ENCODE results near the gene C1QTNF5.
A peak's percentile ranks its signal among the peaks of the same experiment; 100 is the strongest.

C1QTNF5 gene

DNA sequence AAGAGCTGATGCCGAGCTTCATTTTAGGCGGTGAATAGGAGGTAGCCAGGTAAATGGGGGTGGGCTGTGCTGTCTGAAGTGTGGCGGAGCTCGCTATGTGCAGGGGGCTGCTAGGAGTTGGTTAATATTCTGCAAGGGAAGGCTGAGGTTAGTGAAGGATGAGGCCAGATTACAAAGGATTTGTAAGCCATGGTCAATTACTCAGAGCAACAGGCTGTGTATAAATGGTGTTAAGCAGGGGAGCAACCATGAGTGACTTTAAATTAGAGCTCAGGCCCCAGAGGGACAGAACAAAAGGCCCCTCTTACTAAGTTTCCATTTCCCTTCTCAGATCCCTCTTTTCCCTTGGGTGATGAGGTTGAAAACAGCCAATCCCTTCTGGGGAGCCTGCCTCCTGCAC lies 16.5 kb downstream of the C1QTNF5 start:
- no peak overlapping the region for H3K9ac ChIP-seq (ENCODE audit: low read depth in 1 of 2, low read length in 2 of 2)
- no peaks in the 10 kb centered on the region for H3K36me3 ChIP-seq (ENCODE audit: control insufficient read depth in 2 of 2, insufficient read depth in 2 of 2, low read length in 2 of 2)
- peaks cover 9 to 17% of the 10 kb centered on the region in 2 donors for H3K4me1 ChIP-seq (ENCODE audit: control insufficient read depth in 2 of 2, insufficient read depth in 2 of 2, low read length in 2 of 2)
- H3K4me3 ChIP-seq (ENCODE audit: low read length in 2 of 2) = no peak overlapping the region
- peaks cover 0 to 14% of the 10 kb centered on the region in 2 donors for H3K27me3 ChIP-seq (ENCODE audit: control insufficient read depth in 2 of 2, insufficient read depth in 2 of 2, low read length in 2 of 2)
- H3K9me3 ChIP-seq (ENCODE audit: control insufficient read depth in 2 of 2, low read length in 2 of 2) = no peaks in the 10 kb centered on the region
- H3K27ac ChIP-seq (ENCODE audit: low read depth in 2 of 2, low read length in 2 of 2) = no peak overlapping the region

DNA sequence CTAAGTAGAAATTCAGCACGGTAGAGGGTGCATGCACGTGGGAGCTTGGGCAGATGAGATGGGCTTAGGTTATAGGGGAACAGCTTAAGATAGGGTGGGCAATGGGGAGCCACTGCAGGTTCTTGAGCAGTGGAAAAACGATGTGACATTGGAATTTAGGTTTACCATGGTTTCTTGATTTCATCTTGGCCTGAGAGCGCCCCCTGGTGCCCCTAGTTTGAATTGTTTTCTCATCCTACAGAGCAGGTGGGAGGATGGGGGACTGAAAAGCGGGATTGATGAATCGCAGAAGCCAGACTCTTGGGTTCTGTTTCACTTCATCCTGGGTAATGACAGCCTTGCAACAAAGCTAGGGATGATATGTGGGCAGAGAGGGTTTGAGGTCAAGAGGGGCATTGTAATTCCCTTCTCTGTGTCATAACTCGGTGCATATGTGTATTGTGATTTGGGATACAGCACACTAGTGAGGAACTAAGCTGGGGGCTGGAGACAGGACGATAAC lies 17.1 kb downstream of the C1QTNF5 start:
- peaks cover 0 to 20% of the 10 kb centered on the region in 2 donors for H3K27me3 ChIP-seq (ENCODE audit: control insufficient read depth in 2 of 2, insufficient read depth in 2 of 2, low read length in 2 of 2)
- no peak overlapping the region for H3K9ac ChIP-seq (ENCODE audit: low read depth in 1 of 2, low read length in 2 of 2)
- no peaks in the 10 kb centered on the region for H3K36me3 ChIP-seq (ENCODE audit: control insufficient read depth in 2 of 2, insufficient read depth in 2 of 2, low read length in 2 of 2)
- H3K4me3 ChIP-seq (ENCODE audit: low read length in 2 of 2) = no peak overlapping the region
- H3K27ac ChIP-seq (ENCODE audit: low read depth in 2 of 2, low read length in 2 of 2) = no peak overlapping the region
- peaks cover 11 to 22% of the 10 kb centered on the region in 2 donors for H3K4me1 ChIP-seq (ENCODE audit: control insufficient read depth in 2 of 2, insufficient read depth in 2 of 2, low read length in 2 of 2)
- H3K9me3 ChIP-seq (ENCODE audit: control insufficient read depth in 2 of 2, low read length in 2 of 2) = no peaks in the 10 kb centered on the region

DNA sequence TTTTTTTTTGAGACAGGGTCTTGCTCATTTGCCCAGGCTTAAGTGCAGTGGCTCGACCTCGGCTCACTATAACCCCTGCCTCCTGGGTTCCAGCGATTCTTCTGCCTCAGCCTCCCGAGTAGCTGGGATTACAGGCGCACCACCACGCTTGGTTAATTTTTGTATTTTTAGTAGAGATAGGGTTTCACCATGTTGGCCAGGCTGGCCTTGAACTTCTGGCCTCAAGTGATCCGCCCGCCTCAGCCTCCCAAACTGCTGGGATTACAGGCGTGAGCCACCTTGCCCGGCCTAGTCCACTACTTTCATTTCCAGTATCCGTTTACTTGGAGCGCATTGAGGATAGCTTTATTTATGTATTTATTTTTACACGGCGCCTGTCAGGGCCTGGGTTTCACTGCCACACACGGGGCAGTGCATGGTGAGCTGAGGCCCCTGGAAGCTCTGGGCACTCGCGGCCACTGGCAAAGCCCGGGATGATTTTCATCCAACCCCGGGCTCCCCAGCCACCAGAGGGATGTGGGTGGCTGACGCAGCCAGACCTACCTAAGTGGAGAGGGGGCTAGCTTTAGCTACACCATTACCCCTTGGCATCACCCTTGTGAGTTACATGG lies 17.7 kb downstream of the C1QTNF5 start:
- H3K9ac ChIP-seq (ENCODE audit: low read depth in 1 of 2, low read length in 2 of 2) = no peak overlapping the region
- H3K27me3 ChIP-seq (ENCODE audit: control insufficient read depth in 2 of 2, insufficient read depth in 2 of 2, low read length in 2 of 2) = peaks cover 2 to 25% of the 10 kb centered on the region in 2 donors
- no peak overlapping the region for H3K4me3 ChIP-seq (ENCODE audit: low read length in 2 of 2)
- no peaks in the 10 kb centered on the region for H3K9me3 ChIP-seq (ENCODE audit: control insufficient read depth in 2 of 2, low read length in 2 of 2)
- no peak overlapping the region for H3K27ac ChIP-seq (ENCODE audit: low read depth in 2 of 2, low read length in 2 of 2)
- H3K36me3 ChIP-seq (ENCODE audit: control insufficient read depth in 2 of 2, insufficient read depth in 2 of 2, low read length in 2 of 2) = no peaks in the 10 kb centered on the region
- H3K4me1 ChIP-seq (ENCODE audit: control insufficient read depth in 2 of 2, insufficient read depth in 2 of 2, low read length in 2 of 2) = peaks cover 11 to 24% of the 10 kb centered on the region in 2 donors

DNA sequence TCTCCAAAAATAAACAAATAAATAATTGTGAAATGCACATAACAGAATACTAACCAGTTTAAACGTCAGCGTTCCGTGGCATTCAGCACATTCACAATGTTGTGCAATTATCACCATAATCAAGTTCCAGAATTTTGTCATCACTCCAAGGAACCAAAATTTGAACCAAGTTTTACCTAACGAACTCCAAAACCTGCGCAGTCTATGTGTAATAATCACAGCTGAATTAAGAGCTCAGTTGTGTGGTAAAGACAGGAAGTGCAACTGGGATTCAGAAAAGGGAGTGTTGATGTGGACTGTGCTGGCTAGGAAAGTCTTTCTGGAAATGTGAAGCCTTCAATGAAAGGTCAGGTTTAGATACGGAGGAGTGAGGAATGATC lies 18.3 kb downstream of the C1QTNF5 start:
- H3K9ac ChIP-seq (ENCODE audit: low read depth in 1 of 2, low read length in 2 of 2) = no peak overlapping the region
- H3K27me3 ChIP-seq (ENCODE audit: control insufficient read depth in 2 of 2, insufficient read depth in 2 of 2, low read length in 2 of 2) = peaks cover 4 to 25% of the 10 kb centered on the region in 2 donors
- H3K4me1 ChIP-seq (ENCODE audit: control insufficient read depth in 2 of 2, insufficient read depth in 2 of 2, low read length in 2 of 2) = peaks cover 11 to 29% of the 10 kb centered on the region in 2 donors
- no peak overlapping the region for H3K4me3 ChIP-seq (ENCODE audit: low read length in 2 of 2)
- H3K9me3 ChIP-seq (ENCODE audit: control insufficient read depth in 2 of 2, low read length in 2 of 2) = no peaks in the 10 kb centered on the region
- no peaks in the 10 kb centered on the region for H3K36me3 ChIP-seq (ENCODE audit: control insufficient read depth in 2 of 2, insufficient read depth in 2 of 2, low read length in 2 of 2)
- peak overlapping the region in 1 of 2 donors; percentile 13 for H3K27ac ChIP-seq (ENCODE audit: low read depth in 2 of 2, low read length in 2 of 2)

DNA sequence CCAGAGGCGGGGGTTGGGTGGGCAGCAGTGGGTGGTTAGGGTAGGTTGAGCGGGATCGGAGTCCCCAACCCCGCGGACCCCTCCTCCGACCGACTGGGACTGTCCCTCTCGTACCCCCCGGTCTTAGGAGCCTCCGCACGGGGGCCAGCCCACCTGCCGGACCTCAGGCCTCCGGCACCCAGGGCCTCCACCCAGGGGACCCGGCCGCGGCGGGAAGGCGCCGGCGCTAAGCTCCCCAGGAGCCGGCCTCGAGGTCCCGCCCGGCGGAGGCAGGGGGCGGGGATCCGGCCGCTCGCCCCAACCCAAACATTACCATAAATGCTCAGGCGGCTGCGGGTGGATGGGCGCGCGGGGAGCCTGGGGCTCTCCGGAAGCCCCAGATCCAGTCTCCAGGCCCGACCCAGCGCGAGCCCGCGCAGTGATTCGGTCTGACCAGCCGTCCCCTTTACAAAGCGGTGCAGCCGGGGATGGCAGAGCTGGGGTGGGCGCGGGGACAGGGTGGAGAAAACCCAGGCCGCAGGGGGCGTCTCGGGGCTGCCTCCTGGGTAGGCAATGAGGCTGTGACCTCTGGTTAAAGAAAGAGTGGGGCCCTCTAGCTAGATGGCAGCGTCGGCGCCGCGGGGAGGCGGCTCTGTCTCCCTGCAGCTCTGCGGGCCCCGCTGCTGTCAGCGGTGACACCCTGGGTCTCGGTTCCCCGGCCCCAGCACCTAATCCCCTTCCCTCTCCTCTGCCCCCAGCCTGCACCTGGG lies 19.7 kb downstream of the C1QTNF5 start:
- H3K27me3 ChIP-seq (ENCODE audit: control insufficient read depth in 2 of 2, insufficient read depth in 2 of 2, low read length in 2 of 2) = peaks cover 10 to 32% of the 10 kb centered on the region in 2 donors
- peak overlapping the region; percentile 38 to 70 for H3K9ac ChIP-seq (ENCODE audit: low read depth in 1 of 2, low read length in 2 of 2)
- H3K36me3 ChIP-seq (ENCODE audit: control insufficient read depth in 2 of 2, insufficient read depth in 2 of 2, low read length in 2 of 2) = no peaks in the 10 kb centered on the region
- peak overlapping the region; percentile 44 to 70 for H3K4me3 ChIP-seq (ENCODE audit: low read length in 2 of 2)
- no peaks in the 10 kb centered on the region for H3K9me3 ChIP-seq (ENCODE audit: control insufficient read depth in 2 of 2, low read length in 2 of 2)
- H3K4me1 ChIP-seq (ENCODE audit: control insufficient read depth in 2 of 2, insufficient read depth in 2 of 2, low read length in 2 of 2) = peaks cover 12 to 34% of the 10 kb centered on the region in 2 donors
- H3K27ac ChIP-seq (ENCODE audit: low read depth in 2 of 2, low read length in 2 of 2) = peak overlapping the region; percentile 77 to 83

DNA sequence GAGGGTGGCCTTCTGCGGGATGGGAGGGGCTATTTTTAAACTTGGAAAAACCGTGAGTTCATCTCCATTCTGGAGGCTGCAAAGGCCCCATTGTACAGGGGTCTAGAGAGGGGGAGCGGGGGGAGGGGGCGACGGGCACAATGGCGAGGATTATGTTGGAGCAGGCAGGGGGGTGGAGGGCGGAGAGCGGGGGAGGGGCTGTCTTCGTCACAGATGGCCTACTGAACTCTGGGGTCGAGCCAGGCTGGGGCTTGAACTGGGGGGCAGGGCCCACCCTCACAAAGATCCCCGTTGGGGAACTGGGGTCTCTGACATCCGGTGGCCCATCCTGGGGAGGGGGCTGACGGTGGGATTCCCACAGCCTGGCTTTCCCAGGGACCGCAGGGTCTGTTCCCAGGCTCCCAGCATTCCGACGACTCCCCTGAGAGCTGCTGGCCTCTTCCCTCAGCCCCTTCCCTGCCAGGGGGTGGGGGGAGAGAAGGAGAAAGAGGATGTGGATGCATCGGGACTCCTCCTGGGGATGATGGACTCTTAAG lies 20.4 kb downstream of the C1QTNF5 start:
- Histone ChIP-seq H3K36me3 (ENCODE audit: control insufficient read depth in 2 of 2, insufficient read depth in 2 of 2, low read length in 2 of 2) (no peaks in the 10 kb centered on the region), H3K27ac (ENCODE audit: low read depth in 2 of 2, low read length in 2 of 2) (peak overlapping the region; percentile 77 to 83), H3K4me3 (ENCODE audit: low read length in 2 of 2) (peak overlapping the region; percentile 31 to 44), H3K4me1 (ENCODE audit: control insufficient read depth in 2 of 2, insufficient read depth in 2 of 2, low read length in 2 of 2) (peaks cover 18 to 40% of the 10 kb centered on the region in 2 donors), H3K9ac (ENCODE audit: low read depth in 1 of 2, low read length in 2 of 2) (peak overlapping the region; percentile 2 to 70), H3K27me3 (ENCODE audit: control insufficient read depth in 2 of 2, insufficient read depth in 2 of 2, low read length in 2 of 2) (peaks cover 14 to 38% of the 10 kb centered on the region in 2 donors), H3K9me3 (ENCODE audit: control insufficient read depth in 2 of 2, low read length in 2 of 2) (no peaks in the 10 kb centered on the region)

DNA sequence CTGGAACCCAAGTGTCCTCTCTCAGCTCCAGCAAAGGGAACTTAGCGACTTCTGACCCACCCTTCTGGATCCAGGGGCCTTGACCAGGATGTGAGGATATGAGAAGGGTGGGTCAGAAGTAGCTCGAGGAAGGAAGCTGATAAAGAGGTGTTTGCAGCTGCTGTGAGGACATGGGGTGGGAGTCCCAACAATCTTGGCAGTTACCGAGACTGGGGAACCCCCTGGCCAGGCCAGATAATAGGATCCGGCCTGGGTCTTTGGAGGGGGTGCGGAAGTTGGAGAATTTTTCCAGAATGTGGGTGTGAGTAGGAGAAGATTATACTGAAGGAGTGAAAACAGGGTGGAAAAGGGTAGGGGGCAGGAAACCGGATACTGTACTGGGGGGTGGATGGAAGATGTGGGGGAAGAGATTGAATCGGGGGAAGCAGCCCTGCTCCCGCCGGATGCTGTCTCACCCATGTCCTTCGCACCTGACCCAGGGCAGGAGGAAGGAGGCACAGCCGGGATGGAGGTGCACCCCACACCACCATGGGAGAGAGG lies 20.9 kb downstream of the C1QTNF5 start:
- Histone ChIP-seq H3K36me3 (ENCODE audit: control insufficient read depth in 2 of 2, insufficient read depth in 2 of 2, low read length in 2 of 2) (no peaks in the 10 kb centered on the region), H3K9ac (ENCODE audit: low read depth in 1 of 2, low read length in 2 of 2) (no peak overlapping the region), H3K4me3 (ENCODE audit: low read length in 2 of 2) (no peak overlapping the region), H3K27ac (ENCODE audit: low read depth in 2 of 2, low read length in 2 of 2) (peak overlapping the region; percentile 67 to 83), H3K9me3 (ENCODE audit: control insufficient read depth in 2 of 2, low read length in 2 of 2) (no peaks in the 10 kb centered on the region), H3K4me1 (ENCODE audit: control insufficient read depth in 2 of 2, insufficient read depth in 2 of 2, low read length in 2 of 2) (peaks cover 19 to 44% of the 10 kb centered on the region in 2 donors), H3K27me3 (ENCODE audit: control insufficient read depth in 2 of 2, insufficient read depth in 2 of 2, low read length in 2 of 2) (peaks cover 18 to 44% of the 10 kb centered on the region in 2 donors)

DNA sequence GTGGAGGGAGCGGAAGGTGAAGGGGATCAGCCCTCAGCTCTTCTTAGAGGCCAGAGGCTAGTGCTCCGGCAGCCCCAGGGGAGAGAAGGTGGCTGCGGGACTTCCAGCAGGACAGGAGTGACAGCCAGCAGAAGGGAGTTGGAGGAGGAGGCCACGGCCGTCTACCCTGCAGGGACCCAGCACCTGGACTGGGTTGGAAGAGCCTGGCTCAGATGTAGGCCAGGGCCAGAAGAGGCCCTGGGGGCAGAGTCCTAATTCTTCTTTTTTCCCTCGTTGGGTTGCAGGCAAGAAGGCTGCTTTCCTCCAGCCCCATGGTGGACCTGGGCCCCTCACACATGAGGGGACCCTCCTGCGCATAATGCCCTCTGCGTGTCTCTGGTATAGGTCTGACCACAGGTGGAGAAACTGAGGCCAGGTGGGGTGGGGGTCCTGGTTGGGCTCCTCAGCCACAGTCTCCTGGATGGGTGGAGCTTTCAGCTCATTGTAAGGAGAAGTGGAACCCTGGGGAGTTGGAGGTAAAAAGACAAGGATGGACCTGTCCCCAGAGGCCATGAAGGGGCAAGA lies 21.5 kb downstream of the C1QTNF5 start:
- H3K9me3 ChIP-seq (ENCODE audit: control insufficient read depth in 2 of 2, low read length in 2 of 2) = no peaks in the 10 kb centered on the region
- peaks cover 18 to 46% of the 10 kb centered on the region in 2 donors for H3K27me3 ChIP-seq (ENCODE audit: control insufficient read depth in 2 of 2, insufficient read depth in 2 of 2, low read length in 2 of 2)
- peaks cover 19 to 44% of the 10 kb centered on the region in 2 donors for H3K4me1 ChIP-seq (ENCODE audit: control insufficient read depth in 2 of 2, insufficient read depth in 2 of 2, low read length in 2 of 2)
- peak overlapping the region in 1 of 2 donors; percentile 38 for H3K9ac ChIP-seq (ENCODE audit: low read depth in 1 of 2, low read length in 2 of 2)
- H3K27ac ChIP-seq (ENCODE audit: low read depth in 2 of 2, low read length in 2 of 2) = peak overlapping the region; percentile 67 to 83
- H3K36me3 ChIP-seq (ENCODE audit: control insufficient read depth in 2 of 2, insufficient read depth in 2 of 2, low read length in 2 of 2) = no peaks in the 10 kb centered on the region
- no peak overlapping the region for H3K4me3 ChIP-seq (ENCODE audit: low read length in 2 of 2)

DNA sequence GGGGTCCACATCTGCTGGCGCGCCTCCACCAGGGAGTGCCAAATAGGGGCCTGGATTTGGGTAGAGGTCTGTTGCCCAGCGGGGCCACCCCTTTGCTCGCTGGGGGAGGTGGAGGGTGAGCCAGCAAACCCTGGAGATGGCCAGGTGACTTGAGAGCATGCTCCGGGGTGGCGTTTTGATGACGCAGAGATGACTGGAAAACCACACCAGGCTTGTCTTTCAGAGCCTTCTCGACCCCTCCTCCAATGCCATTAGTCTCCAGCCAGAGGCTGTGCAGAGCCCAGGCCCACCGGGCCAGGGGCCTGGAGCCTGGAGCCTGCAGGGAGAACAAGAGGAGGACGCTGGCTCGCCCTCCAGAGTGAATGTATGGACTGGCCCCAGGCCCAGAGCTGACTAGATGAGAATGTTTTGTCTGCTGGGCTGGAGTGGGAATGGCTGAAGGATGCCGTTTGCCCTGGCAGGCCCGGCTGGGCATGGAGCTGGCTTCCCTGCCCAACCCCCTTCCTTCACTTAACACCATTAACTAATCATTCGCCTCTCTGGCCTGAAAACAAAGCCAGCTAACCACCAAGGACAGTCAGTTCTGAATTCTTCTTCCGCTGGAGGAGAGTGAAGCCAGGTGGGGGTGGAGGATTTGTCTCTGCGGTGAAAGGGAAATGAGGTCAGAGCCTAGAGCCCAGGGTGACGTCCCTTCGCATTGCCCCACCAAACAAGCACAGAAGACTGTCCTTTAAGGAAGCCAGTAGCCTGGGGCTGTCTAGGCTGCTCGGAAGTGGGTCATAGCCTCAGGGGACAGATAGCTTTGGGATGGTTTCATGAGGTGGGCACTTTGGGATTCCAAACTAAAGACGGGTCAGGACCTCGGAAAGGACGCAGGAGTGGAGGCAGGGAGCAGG lies 22.2 kb downstream of the C1QTNF5 start:
- peaks cover 18 to 46% of the 10 kb centered on the region in 2 donors for H3K27me3 ChIP-seq (ENCODE audit: control insufficient read depth in 2 of 2, insufficient read depth in 2 of 2, low read length in 2 of 2)
- no peak overlapping the region for H3K4me3 ChIP-seq (ENCODE audit: low read length in 2 of 2)
- H3K4me1 ChIP-seq (ENCODE audit: control insufficient read depth in 2 of 2, insufficient read depth in 2 of 2, low read length in 2 of 2) = peaks cover 19 to 44% of the 10 kb centered on the region in 2 donors
- H3K27ac ChIP-seq (ENCODE audit: low read depth in 2 of 2, low read length in 2 of 2) = peak overlapping the region; percentile 67 to 83
- no peaks in the 10 kb centered on the region for H3K9me3 ChIP-seq (ENCODE audit: control insufficient read depth in 2 of 2, low read length in 2 of 2)
- no peaks in the 10 kb centered on the region for H3K36me3 ChIP-seq (ENCODE audit: control insufficient read depth in 2 of 2, insufficient read depth in 2 of 2, low read length in 2 of 2)
- H3K9ac ChIP-seq (ENCODE audit: low read depth in 1 of 2, low read length in 2 of 2) = peak overlapping the region in 1 of 2 donors; percentile 38

Measured in mucosa of rectum (tissue), 2 donors.